Measurements from ENCODE around the gene TTBK2.
"Not testable (repeated sequence)": the region's sequence is repeated elsewhere in the genome, so short reads cannot be mapped to it uniquely, and the experiment has no call there.

The TTBK2 gene

DNA sequence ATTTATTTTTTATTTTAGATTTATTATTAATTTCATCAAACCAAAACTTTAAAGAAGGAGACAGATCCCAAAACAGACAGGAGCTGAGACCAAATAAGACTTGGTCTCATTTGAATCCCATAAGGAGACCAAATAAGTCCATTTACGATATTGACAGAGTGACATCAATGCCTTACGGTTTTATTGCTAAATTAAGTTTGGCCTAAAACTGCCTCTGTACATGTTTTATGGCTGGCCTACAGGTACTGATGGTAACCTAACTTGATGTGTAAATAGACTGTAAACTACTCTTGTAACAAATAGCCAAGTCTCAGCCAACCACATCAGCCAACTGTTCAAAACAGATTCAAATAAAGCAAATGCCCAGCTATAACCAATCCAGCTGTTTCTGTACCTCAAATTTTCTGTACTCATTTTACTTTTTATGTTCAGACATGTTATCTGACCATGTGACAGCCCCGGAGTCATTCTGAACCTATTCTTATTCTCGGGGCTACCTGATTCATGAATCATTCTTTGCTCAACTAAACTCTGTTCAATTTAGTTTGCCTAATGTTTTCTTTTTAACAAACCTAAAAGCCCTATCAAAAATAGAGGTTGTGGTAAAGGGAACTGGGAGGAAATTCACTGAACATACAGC lies 94.2 kb downstream of the TTBK2 start:
- DNase-seq (ENCODE audit: low read depth), result no peak

DNA sequence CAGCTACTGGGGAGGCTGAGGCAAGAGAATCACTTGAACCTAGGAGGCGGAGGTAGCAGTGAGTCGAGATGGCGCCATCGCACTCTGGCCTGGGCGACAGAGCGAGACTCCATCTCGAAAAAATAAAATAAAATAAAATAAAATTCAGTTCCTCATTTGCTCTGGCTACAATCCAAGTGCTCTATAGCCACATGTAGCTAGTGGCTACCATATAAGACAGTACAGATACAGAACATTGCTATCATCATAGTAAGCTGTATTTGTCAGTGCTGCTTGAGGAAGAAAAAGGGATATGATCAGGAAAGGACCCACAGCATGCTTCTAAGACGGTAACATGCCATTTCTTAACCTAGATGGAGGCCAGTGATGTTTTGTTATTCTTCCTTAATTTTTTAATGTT lies 95.0 kb downstream of the TTBK2 start:
- no peak for DNase-seq (ENCODE audit: low read depth)

DNA sequence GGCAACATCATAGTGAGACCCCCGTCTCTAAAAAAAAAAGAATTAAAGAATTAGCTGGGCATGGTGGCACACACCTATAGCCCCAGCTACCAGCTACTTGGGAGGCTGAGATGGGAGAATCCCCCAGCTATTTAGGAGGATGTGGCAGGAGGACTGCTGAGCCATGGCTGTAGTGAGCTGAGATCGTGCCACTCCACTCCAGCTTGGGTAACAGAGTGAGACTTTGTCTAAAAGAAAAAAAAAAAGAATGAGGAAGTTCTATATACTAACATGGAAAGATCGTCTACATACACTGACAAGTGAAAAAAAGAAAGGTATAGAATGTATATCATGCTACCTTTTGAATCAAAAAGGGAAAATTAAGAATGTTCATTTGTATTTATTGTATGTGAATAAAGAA lies 99.8 kb downstream of the TTBK2 start:
- no peak for DNase-seq (ENCODE audit: low read depth)

DNA sequence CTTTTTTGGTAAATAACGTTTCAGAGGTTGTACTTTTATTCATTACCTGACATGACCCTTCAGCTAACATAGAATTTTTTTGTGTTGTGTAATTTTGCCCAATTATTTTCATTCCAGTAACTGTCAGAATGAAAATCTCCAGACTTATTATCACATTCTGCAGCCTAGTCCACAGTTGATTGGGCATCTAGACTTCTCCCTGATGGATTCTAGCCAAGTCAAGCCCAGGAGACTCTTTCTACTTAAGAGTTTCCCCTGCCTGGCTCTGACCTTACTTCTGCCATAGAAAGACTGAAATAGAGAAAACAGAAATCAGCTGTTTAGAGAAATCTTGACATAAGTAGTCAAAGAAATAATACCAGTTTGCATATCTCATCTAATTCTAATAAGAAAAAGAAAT lies 100.8 kb downstream of the TTBK2 start:
- DNase-seq (ENCODE audit: low read depth), result no peak

DNA sequence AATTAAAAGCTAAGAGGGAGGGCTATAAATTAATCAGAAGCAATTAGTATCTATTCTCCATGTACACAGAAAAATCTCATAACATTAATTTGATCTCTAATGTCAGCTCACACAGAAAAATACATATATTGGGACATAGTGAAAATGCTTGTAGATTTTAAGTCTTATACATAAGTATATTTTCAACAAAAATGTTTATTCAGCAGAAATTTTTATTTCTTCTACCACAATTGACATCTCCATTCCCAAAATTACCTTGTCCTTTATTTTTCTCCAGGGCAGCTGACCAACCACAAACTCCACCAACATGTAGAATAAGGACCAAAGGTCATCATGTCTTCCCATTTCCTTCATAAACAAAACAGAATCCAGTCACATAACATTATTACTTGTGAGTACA lies 109.1 kb downstream of the TTBK2 start:
- DNase-seq (ENCODE audit: low read depth), result no peak

DNA sequence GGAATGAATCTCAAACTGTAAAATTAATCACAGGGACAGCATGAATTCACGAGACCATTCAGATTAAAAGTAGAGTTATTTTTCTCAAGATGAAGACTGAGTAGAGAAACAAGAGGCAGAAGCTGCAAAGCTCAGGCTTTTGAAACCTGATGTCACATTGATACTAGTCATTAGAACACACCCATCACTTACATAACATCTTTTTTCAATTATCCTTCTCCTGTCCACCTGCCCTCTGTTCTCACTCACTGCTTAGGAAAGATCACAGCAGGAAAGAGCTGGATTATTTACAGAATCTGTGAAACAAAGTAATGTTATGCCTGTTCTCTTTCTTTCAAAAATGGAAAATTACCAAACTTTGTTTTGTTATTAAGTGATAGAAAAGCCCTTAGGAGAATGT lies 111.7 kb downstream of the TTBK2 start:
- DNase-seq (ENCODE audit: low read depth), result no peak

DNA sequence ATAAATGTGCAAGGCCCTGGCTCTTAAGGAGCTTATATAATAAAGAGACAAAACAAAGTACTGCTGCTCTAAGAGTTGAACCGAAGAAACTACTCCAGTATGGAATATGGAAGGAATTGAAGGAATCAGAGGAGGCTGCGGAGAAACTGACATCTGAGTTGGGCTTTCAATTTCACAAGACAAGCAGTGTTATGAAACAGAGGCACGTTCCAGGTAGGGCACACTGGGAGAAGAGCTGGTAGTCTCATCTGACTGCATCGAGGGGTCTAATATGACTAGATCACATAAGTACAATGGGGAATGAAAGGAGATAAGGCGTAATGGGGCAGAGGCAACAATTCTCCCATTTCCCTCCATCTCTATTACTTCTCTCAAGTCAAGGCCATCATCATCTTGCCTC lies 115.3 kb downstream of the TTBK2 start:
- DNase-seq (ENCODE audit: low read depth), result no peak

DNA sequence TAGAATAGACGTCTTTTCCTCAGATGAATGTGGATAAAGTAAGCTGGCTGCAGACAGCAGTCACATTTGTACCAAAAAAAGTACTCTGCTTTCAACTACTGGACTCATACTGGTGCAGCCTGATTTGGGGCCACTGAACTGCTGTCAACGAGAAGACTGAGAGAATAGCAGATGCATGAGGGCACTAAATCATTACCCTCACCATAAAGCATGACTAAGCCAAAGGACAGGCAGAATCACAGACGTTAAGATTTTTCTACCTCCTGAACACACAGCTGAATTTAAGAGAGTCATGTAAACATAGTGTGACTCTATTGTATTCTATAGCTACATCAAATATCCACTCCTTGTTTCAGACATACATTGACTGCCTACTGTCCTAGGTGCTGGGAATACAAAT lies 115.8 kb downstream of the TTBK2 start:
- DNase-seq (ENCODE audit: low read depth), result no peak

DNA sequence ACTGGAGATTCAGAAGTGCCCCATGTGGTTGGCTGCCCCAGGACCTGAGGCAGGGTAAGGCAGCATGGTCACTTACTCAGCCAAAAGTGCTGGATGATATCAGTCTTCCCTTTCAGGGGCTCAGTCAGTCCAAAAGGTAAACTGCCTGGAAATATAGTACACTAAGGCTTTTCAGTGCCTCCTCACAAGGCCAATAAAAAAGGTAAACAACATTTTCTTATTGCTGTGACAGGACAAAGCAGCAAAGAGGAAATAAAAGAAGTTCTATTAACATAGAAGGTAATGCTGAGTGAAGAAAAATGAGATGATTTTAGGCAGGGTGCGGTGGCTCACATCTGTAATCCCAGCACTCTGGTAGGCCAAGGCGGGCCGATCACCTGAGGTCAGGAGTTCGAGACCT lies 117.1 kb downstream of the TTBK2 start:
- DNase-seq (ENCODE audit: low read depth), result no peak

DNA sequence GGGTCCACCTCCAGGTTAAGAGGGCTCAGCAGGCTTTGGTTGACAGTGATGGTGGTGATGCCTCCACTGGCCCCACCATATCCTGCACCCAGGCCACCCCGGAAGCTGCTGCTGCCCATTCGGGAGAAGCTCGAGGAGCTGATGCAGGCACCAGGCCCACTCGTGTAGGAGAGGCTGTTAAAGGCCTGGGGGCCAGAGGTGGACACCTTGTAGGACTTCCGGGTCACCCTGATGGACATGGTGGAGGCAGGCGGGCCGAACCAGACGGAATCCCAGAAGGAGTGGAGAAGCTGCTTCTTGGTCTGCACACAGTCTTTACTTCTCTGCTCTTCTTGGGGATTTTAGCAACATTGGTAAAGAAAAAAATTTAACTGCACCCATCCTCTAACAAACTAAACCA lies 118.4 kb downstream of the TTBK2 start:
- DNase-seq (ENCODE audit: low read depth), result no peak

DNA sequence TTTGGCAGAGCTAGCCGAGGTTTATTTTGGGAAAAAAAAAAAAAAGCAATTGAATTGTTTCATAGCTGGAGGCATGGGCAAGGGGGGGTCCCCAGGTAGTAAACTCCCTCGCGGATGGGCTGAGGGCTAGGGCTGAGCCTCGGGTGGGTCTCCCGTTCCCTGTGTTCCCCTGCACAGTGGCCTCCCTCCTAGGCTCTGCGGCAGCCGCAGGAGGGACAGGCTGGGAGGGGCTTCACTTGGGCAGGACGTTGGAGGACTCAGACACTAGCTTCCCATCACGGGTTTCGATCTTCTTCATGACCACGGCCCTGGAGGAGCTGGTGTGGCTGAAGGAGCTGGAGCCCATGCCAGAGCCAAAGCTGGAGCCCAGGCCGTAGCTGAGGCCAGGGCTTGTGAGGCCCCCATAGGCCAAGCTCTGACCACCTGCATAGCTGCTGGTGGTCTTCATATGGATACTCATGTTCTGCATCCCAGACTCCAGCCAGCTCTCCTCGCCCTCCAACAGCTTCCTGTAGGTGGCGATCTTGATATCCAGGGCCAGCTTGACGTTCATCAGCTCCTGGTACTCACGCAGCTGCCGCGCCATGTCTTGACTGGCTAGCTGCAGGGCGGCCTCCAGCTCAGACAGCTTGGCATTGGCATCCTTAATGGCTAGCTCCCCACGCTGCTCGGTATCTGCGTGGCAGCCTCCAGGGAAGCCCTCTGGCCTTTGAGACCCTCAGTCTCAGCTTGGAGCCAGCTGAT lies 119.7 kb downstream of the TTBK2 start:
- no peak for DNase-seq (ENCODE audit: low read depth)

DNA sequence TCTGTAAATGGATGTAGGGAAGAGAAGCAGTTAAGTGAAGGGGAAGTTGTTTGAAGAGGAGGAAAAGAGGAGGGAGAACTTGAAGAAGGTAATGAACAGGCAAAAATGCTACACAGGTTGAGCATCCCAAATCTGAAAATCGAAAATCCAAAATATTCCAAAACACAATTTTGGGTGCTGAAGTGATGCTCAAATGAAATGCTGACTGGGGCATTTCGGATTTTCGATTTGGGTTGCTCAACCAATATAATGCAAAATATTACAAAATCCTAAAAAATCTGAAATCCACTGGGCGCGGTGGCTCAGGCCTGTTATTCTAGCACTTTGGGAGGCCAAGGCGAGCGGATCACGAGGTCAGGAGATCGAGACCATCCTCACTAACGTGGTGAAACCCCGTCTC lies 121.8 kb downstream of the TTBK2 start:
- DNase-seq (ENCODE audit: low read depth), result no peak

DNA sequence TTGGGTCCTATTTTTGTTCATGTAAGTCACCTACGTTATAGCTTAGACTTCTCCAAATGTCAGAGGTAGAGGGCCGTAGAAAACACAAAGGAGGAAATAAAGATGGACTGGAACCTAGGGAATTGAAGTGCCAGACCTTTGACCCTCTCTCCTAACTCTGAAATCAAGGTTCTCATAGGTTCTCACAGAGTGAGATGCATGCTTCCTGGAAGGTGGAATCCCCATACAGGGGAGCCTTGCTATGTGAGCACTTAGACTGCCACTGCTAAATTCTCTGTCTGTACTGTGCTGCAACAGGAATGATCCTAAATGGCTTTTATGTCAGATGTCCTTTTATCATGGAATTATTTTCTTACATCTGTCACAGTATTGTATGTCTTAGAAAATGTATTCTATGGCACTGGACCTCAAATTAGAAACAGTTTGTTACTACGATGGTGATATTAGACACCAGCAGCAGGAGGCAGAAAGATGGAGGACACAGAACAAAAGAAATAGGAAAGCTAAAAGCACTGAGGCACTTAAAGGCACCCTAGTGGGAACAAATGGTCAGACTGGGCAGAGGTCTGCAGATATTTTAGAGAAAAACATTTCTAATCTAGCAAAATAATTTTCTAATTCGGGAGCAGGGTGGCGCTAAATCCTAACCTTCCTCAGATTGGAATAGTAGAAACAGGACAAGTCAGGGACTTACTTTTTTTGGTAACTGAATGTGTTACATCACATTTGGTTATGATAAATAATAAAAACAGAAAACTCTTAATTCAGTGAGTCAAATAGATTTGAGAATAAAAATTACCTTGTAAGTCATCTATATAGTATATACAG lies 123.4 kb downstream of the TTBK2 start:
- DNase-seq (ENCODE audit: low read depth), result no peak

DNA sequence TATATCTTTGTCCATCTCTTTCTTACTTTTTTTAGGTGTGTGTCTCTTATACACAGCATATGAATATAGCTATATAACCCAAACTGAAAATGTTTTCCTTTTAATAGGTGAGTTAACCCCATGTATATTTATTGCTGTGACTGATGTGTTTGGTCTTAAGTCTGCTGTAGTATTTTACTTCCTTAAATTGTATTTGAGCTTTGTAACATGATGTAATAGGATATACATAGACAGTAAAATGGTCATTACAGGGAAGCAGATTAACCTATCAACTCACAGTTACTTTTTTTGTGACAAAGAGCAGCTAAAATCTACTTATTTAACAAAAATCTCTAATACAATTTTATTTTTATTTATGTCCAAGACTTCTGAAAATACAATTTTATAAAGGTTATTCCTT lies 131.9 kb downstream of the TTBK2 start:
- DNase-seq (ENCODE audit: low read depth), result no peak

DNA sequence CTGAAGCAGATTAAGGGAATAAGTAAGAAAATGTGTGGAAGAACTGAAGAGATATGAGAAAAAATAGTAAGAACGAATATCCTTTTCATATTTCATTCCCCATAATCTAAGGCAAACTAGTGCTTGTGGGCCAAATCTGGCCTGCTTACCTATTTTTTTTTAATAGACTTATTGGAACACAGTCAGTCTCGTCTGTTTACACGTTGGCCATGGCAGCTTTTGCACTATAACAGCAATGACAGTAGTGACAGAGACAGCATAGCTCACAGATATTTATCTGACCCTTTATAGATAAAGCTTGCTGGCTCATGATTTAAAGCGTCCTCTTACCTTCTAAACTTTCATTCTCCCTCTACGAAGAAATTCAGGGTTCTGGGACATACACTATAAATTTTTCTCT lies 133.6 kb downstream of the TTBK2 start:
- no peak for DNase-seq (ENCODE audit: low read depth)

DNA sequence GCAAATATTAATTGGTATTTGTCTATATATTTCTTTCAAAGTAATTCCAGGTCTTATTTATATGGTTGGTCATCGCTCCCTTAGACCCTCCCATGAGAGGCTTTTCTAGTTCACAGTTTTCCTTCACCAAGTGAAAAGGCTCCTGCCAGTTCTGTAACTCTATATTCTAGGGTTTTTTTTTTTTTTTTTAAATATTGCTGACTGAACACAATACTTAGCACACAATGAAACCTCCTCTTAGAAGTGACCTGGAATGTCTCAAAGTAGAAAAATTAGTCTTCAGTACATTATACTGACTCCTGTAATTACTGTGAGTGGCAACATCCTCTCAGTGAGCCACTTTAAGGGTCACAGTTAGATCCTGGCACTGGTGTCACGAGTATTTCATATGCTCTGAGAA lies 135.0 kb downstream of the TTBK2 start:
- DNase-seq (ENCODE audit: low read depth), result no peak

DNA sequence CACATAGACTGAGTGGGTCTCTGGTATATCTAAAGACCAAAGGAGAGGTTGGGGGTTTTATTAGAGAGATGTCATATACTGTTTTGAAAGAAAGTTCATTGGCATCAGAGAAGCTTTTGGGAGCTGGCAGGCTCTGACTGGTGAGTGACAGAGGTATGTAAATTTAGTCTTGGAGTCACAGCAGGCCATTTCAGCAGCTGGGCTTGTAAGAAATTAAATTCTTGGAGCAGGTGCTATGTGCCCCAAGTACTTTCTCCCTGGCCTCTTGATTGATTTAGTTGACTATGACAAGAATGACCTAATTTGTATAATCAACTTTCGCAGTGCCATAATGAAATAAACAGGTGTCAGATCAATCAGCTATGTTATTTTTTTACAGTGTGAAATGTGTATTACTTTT lies 135.9 kb downstream of the TTBK2 start:
- no peak for DNase-seq (ENCODE audit: low read depth)

DNA sequence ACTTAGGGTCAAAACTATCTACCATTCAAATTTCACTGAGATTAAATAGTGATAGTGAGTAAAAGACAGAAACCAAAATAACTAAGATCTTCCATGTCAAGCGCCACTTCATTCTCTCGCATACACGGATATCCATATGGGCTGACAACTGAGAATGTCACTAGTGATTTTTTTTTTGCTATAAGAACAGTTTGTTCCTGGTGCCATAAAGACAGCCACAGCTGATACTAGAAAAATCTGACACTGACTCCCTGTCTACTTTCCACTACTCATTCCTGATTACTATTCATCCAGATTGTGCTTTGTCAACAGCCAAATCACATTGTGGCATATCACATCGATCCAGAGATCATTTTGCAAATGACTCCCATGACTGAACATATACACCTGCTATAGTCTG lies 137.9 kb downstream of the TTBK2 start:
- DNase-seq (ENCODE audit: low read depth), result no peak

DNA sequence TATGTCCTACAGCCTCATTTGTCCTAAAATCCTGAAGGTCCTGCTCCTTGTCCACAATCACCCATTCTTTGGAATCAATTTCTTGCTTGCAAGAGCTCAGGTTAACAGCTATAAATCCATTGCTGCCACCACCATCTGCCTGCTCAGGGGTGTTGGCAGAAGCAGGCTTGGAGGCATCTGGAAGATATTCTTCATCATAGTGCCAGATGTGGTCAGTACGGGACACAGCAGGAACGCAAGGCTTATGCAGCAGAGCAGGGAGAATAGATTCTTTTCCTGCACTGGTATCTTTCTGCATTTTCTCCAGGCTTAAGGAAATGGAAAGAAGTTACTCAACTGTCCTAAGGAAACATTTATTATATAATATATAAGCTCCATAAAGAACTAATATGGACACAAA lies 145.2 kb downstream of the TTBK2 start:
- DNase-seq (ENCODE audit: low read depth), result no peak

DNA sequence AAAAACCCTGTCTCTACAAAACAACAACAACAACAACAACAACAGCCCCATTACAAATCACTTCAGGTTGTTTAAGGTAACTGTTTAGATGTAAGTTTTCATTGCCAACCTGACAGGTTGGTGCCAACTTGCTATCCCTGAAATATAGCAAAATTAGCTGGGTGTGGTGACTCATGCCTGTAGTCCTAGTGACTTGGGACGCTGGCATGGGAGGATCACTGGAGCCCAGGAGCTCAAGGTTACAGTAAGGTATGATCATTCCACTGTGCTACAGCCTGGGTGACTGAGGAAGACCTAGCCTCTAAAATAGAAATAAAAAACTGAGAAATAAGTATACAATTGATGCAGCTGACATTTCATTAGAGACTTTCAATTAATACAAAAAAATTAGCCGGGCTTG lies 147.7 kb downstream of the TTBK2 start:
- no peak for DNase-seq (ENCODE audit: low read depth)

DNA sequence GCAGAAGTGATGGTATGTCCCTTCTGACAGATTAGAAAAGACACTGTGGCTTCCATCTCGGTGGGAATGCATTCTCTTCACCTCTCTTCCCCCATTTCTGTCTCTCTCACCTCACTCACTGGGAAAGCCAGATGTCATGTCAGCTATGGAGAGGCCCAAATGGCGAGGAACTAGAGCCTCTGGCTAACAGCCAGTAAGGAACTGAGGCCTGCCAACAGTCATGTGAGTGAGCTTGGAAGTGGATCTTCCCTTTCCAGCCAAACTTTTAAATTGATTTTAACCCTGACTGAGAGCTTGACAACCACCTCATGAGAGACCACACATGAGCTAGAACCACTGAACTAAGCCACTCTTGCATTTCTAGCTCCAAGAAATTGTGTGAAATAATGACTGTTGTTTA lies 148.4 kb downstream of the TTBK2 start:
- DNase-seq (ENCODE audit: low read depth), result no peak

DNA sequence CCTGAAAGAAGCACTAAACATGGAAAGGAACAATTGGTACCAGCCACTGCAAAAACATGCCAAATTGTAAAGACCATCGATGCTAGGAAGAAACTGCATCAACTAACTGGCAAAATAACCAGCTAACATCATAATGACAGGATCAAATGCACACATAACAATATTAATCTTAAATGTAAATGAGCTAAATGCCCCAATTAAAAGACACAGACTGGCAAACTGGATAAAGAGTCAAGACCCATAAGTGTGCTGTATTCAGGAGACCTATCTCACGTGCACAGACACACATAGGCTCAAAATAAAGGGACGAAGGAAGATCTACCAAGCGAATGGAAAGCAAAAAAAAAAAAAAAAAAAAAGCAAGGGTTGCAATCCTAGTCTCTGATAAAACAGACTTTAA lies 154.5 kb downstream of the TTBK2 start:
- not testable (repeated sequence) for DNase-seq (ENCODE audit: low read depth)

DNA sequence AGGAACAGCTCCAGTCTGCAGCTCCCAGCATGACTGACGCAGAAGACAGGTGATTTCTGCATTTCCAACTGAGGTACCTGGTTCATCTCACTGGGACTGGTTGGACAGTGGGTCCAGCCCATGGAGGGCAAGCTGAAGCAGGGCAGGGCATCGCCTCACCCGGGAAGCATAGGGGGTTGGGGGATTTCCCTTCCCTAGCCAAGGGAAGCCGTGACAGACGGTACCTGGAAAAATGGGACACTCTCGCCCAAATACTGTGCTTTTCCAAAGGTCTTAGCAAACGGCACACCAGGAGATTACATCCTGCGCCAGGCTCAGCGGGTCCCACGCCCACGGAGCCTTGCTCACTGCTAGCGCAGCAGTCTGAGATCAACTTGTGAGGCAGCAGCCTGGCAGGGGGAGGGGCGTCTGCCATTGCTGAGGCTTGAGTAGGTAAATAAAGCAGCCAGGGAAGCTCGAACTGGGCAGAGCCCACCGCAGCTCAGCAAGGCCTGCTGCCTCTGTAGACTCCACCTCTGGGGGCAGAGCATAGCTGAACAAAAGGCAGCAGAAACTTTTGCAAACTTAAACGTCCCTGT lies 156.3 kb downstream of the TTBK2 start:
- DNase-seq (ENCODE audit: low read depth), result not testable (repeated sequence)
